PFSK-1 (cell line): ENCODE data around the gene CEP112.

Source experiments
- FOXP2 ChIP-seq: optimal IDR thresholded peaks from 2 replicates; pipeline ENCODE3; 2011; ENCODE audit warnings: borderline replicate concordance, control low read depth, inconsistent platforms; ENCODE audit not compliant: insufficient read depth; ENCODE audit errors: extremely low read length, extremely low read depth
- POLR2AphosphoS5 ChIP-seq: IDR thresholded peaks from 2 replicates; pipeline ENCODE4 v1.6.1; 2012; ENCODE audit warnings: low read depth, mild to moderate bottlenecking, control low read depth, low read length, moderate library complexity
- SIN3A ChIP-seq: IDR thresholded peaks from 2 replicates; pipeline ENCODE4 v1.6.1; 2012; ENCODE audit warnings: mild to moderate bottlenecking, low read length, moderate library complexity, borderline replicate concordance; ENCODE audit not compliant: insufficient read depth
- TAF1 ChIP-seq: IDR thresholded peaks from 2 replicates; pipeline ENCODE4 v1.6.1; 2012; ENCODE audit warnings: low read length, control low read depth, borderline replicate concordance; ENCODE audit not compliant: insufficient read depth
- TF ChIP-seq, protein P1 (sequence below), 2 experiments: IDR thresholded peaks; 2 replicates each; pipeline versions ENCODE4 v1.6.1 to v1.8.0; 2011 to 2012; ENCODE audit warnings: low read depth in 2 of 2, low read length in 2 of 2, control low read depth in 1 of 2, inconsistent platforms in 1 of 2, mild to moderate bottlenecking in 1 of 2, moderate library complexity in 1 of 2; ENCODE audit not compliant: insufficient read depth in 1 of 2

Gene CEP112

GRCh38 chr17:66210208-66210574, 18.3 kb upstream of the CEP112 start:
- TF ChIP-seq SIN3A: no peak
- TF ChIP-seq FOXP2: no peak
- TF ChIP-seq, protein P1, sequence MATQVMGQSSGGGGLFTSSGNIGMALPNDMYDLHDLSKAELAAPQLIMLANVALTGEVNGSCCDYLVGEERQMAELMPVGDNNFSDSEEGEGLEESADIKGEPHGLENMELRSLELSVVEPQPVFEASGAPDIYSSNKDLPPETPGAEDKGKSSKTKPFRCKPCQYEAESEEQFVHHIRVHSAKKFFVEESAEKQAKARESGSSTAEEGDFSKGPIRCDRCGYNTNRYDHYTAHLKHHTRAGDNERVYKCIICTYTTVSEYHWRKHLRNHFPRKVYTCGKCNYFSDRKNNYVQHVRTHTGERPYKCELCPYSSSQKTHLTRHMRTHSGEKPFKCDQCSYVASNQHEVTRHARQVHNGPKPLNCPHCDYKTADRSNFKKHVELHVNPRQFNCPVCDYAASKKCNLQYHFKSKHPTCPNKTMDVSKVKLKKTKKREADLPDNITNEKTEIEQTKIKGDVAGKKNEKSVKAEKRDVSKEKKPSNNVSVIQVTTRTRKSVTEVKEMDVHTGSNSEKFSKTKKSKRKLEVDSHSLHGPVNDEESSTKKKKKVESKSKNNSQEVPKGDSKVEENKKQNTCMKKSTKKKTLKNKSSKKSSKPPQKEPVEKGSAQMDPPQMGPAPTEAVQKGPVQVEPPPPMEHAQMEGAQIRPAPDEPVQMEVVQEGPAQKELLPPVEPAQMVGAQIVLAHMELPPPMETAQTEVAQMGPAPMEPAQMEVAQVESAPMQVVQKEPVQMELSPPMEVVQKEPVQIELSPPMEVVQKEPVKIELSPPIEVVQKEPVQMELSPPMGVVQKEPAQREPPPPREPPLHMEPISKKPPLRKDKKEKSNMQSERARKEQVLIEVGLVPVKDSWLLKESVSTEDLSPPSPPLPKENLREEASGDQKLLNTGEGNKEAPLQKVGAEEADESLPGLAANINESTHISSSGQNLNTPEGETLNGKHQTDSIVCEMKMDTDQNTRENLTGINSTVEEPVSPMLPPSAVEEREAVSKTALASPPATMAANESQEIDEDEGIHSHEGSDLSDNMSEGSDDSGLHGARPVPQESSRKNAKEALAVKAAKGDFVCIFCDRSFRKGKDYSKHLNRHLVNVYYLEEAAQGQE (IDR thresholded peaks at IDR 0.05; ENCODE audit: insufficient read depth in 1 of 2, low read depth in 2 of 2, low read length in 2 of 2): no peak
- no peak for TF ChIP-seq POLR2AphosphoS5
- no peak for TF ChIP-seq TAF1

DNA sequence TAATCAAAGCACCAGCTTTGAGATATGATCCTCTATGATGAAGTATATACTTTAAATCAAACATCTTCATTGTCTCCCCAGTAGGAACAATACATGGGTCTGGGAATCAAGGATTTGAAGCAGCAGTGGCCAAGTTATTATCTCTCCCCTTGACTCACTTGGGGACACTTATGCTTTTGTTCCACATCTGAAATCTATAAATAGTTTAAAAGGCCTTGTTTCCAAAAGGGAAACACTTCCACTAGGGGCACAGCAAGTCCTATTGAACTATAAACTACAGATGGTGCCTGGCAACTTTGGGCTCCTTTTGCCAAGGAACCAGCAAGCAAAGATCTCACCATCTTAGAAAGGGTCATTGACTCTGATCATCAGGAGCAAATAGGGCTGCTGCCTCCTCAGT, 16.0 kb upstream of the CEP112 start:
- no peak for TF ChIP-seq SIN3A

- TF ChIP-seq SIN3A: no peak
- no peak for TF ChIP-seq TAF1
- TF ChIP-seq FOXP2: no peak
- TF ChIP-seq, protein P1 (IDR thresholded peaks at IDR 0.05; ENCODE audit: insufficient read depth in 1 of 2, low read depth in 2 of 2, low read length in 2 of 2): no peak
- no peak for TF ChIP-seq POLR2AphosphoS5
Measured at GRCh38 chr17:66203274-66204015, 11.5 kb upstream of the CEP112 start.

DNA sequence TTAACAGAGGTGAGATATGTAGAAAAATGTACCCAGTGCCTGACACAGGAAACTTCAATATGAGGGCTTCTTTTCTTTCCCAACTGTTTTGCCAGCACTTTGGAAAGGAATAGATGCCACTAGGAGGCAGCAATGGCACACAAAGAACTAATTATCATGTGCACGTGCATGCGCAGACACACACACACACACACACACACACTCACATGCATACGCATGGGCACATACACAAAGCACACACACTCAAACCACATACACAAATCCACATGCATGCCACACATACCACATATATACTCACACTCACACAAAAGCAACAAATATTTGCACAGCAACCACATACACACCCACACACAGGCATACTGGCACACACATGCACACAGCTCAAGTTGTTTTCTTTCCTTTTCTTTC, 8.8 kb upstream of the CEP112 start:
- TF ChIP-seq POLR2AphosphoS5 (no peak), SIN3A (0 out of 2 replicates have a peak, but pooled peaks have one; percentile 60), FOXP2 (peak; percentile 84), TAF1 (no peak)

DNA sequence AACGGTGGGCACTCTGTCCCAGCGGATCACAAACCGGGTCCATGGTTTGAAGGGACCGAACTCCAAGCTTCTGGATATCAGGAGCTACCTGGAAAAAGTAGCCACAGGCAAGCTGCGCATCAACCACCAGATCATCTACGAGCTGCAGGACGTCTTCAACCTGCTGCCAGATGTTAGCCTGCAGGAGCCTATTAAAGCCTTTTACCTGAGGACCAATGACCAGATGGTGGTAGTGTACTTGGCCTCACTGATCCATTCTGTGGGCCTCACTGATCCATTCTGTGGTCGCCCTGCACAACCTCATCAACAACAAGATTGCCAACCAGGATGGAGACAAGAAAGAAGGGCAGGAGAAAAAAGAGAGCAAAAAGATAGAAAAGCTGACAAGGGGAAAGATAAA, 6.3 kb upstream of the CEP112 start:
- TF ChIP-seq, protein P1 (IDR thresholded peaks at IDR 0.05; ENCODE audit: insufficient read depth in 1 of 2, low read depth in 2 of 2, low read length in 2 of 2): no peak
- no peak for TF ChIP-seq TAF1
- TF ChIP-seq POLR2AphosphoS5: no peak
- TF ChIP-seq SIN3A: no peak
- TF ChIP-seq FOXP2: no peak

- TF ChIP-seq SIN3A (no peak), FOXP2 (no peak), POLR2AphosphoS5 (no peak), TAF1 (no peak)
- TF ChIP-seq, protein P1 (IDR thresholded peaks at IDR 0.05; ENCODE audit: insufficient read depth in 1 of 2, low read depth in 2 of 2, low read length in 2 of 2): no peak
Measured at GRCh38 chr17:66192378-66192687, 400 bp upstream of the CEP112 start.
